Activated CD4-positive, alpha-beta T cell treated with anti-CD3 and anti-CD28 coated beads, Interleukin-2, amount 10 ng/mL, durations not matched to agents 7 days and 5 days (primary cell): ENCODE data around the gene FOLR3. TPM values are rescaled to one million over a fixed set of nuclear protein-coding genes. Genes with fewer than 3 reads are reported as not detected.
A peak's percentile ranks its signal among the peaks of the same experiment; 100 is the strongest.
"Not testable (repeated sequence)": the region's sequence is repeated elsewhere in the genome, so short reads cannot be mapped to it uniquely, and the experiment has no call there.

Source experiments
- CTCF ChIA-PET: fragments of 350-600 bp; sonication (Branson Sonifier 250); formaldehyde crosslinking; loops from one replicate; lab custom pipeline; 2021; ENCODE audit warnings: antibody characterized with exemption; lab: Charles Lee
- POLR2A ChIA-PET: fragments of 350-600 bp; sonication (Branson Sonifier 250); formaldehyde crosslinking; loops from one replicate; lab custom pipeline; 2021; ENCODE audit warnings: antibody characterized with exemption; lab: Charles Lee
- DNase-seq: peaks from one replicate; pipeline ENCODE4 v3.0.0-alpha.2; 2020
- H3K27ac Mint-ChIP-seq: one replicate; pipeline ENCODE4 v1.8.0; 2021; ENCODE audit warnings: mild to moderate bottlenecking, moderate library complexity, mixed read lengths
- H3K27me3 Mint-ChIP-seq: one replicate; pipeline ENCODE4 v1.8.0; 2021; ENCODE audit warnings: mixed read lengths
- H3K36me3 Mint-ChIP-seq: one replicate; pipeline ENCODE4 v1.8.0; 2021; ENCODE audit warnings: low read depth, mixed read lengths
- H3K4me1 Mint-ChIP-seq: one replicate; pipeline ENCODE4 v1.8.0; 2021; ENCODE audit warnings: mixed read lengths
- H3K4me3 Mint-ChIP-seq: one replicate; pipeline ENCODE4 v1.8.0; 2021; ENCODE audit warnings: mild to moderate bottlenecking, moderate library complexity, mixed read lengths
- H3K9me3 Mint-ChIP-seq: one replicate; pipeline ENCODE4 v1.8.0; 2021; ENCODE audit warnings: mixed read lengths
- total RNA-seq, 2 experiments: library from RNA; stranded (reverse); gene quantifications; one replicate each; pipeline ENCODE4 v1.2.3, GENCODE V29; 2021

Gene FOLR3
- total RNA-seq, result not detected

GRCh38 chr11:72135473-72135872, at the start of gene FOLR3:
Gene FOLR3, plus strand, starts transcription at chr11:72135725. Its CDS starts 228 bp downstream, at chr11:72135953.
- H3K4me3 Mint-ChIP-seq, H3K4me1 Mint-ChIP-seq, POLR2A ChIA-PET, DNase-seq, CTCF ChIA-PET, H3K9me3 Mint-ChIP-seq, H3K27ac Mint-ChIP-seq, H3K36me3 Mint-ChIP-seq: not testable (repeated sequence)
- peaks cover 16% of the 10 kb centered on the region for H3K27me3 Mint-ChIP-seq

- H3K27ac Mint-ChIP-seq, result no peak overlapping the region
- H3K27me3 Mint-ChIP-seq, result no peaks in the 10 kb centered on the region
- no peaks in the 10 kb centered on the region for H3K9me3 Mint-ChIP-seq
- ChIA-PET POLR2A (no interaction called here), CTCF (interaction anchor here (1.4 to 1.6 kb wide), 2 partner anchors 13 kb away, joined by 3 to 7 read pairs; no protein-coding TSS in a partner anchor)
- H3K4me1 Mint-ChIP-seq, result peaks cover 20% of the 10 kb centered on the region
- H3K4me3 Mint-ChIP-seq, result no peak overlapping the region
- H3K36me3 Mint-ChIP-seq, result peaks cover 13% of the 10 kb centered on the region
- no peak for DNase-seq
These were observed 47.3 kb upstream of the FOLR3 start for GRCh38 chr11:72088076-72088808.

GRCh38 chr11:72091292-72091691, 44.2 kb upstream of the FOLR3 start:
- H3K27ac Mint-ChIP-seq, result no peak overlapping the region
- H3K4me3 Mint-ChIP-seq, result no peak overlapping the region
- H3K4me1 Mint-ChIP-seq, result peaks cover 16% of the 10 kb centered on the region
- CTCF ChIA-PET, result interaction anchor here (0.6 to 2.8 kb wide), 20 partner anchors 8 to 277 kb away, joined by 3 to 27 read pairs (median 4); partner anchors contain the start of genes ANAPC15 and LAMTOR1
- POLR2A ChIA-PET, result no interaction called here
- H3K36me3 Mint-ChIP-seq, result peaks cover 13% of the 10 kb centered on the region
- DNase-seq, result peak; percentile 76
- H3K27me3 Mint-ChIP-seq, result no peaks in the 10 kb centered on the region
- H3K9me3 Mint-ChIP-seq, result no peaks in the 10 kb centered on the region

- no peak overlapping the region for H3K27ac Mint-ChIP-seq
- POLR2A ChIA-PET, result no interaction called here
- H3K9me3 Mint-ChIP-seq, result no peaks in the 10 kb centered on the region
- no peak for DNase-seq
- H3K4me1 Mint-ChIP-seq, result peaks cover 33% of the 10 kb centered on the region
- CTCF ChIA-PET, result interaction anchor here (0.6 to 1.5 kb wide), 4 partner anchors 12 to 693 kb away, joined by 3 to 7 read pairs (median 4); no protein-coding TSS in a partner anchor
- H3K27me3 Mint-ChIP-seq, result no peaks in the 10 kb centered on the region
- H3K4me3 Mint-ChIP-seq, result no peak overlapping the region
- peaks cover 48% of the 10 kb centered on the region for H3K36me3 Mint-ChIP-seq
These were observed 36.8 kb upstream of the FOLR3 start for GRCh38 chr11:72098741-72099140.

GRCh38 chr11:72100009-72100408, 35.5 kb upstream of the FOLR3 start:
- Mint-ChIP-seq H3K27me3 (no peaks in the 10 kb centered on the region), H3K27ac (peak overlapping the region; percentile 71), H3K9me3 (no peaks in the 10 kb centered on the region), H3K36me3 (peaks cover 52% of the 10 kb centered on the region), H3K4me1 (peaks cover 41% of the 10 kb centered on the region), H3K4me3 (no peak overlapping the region)
- CTCF ChIA-PET, result interaction anchor here (0.8 to 1.6 kb wide), 6 partner anchors 9 to 75 kb away, joined by 3 to 7 read pairs (median 4); no protein-coding TSS in a partner anchor
- DNase-seq, result no peak
- POLR2A ChIA-PET, result no interaction called here

- Mint-ChIP-seq H3K4me1 (peaks cover 41% of the 10 kb centered on the region), H3K4me3 (no peak overlapping the region), H3K27me3 (no peaks in the 10 kb centered on the region), H3K36me3 (peaks cover 52% of the 10 kb centered on the region), H3K9me3 (no peaks in the 10 kb centered on the region), H3K27ac (peak overlapping the region; percentile 71)
- ChIA-PET POLR2A (interaction anchor here (0.6 kb wide), 1 partner anchor 13 kb away, joined by 3 read pairs; no protein-coding TSS in a partner anchor), CTCF (interaction anchor here (0.8 to 2.6 kb wide), 11 partner anchors 9 to 76 kb away, joined by 3 to 17 read pairs (median 4); no protein-coding TSS in a partner anchor)
- DNase-seq, result no peak
These were observed 35.1 kb upstream of the FOLR3 start for GRCh38 chr11:72100462-72100861.

GRCh38 chr11:72102162-72102561, 33.4 kb upstream of the FOLR3 start:
- Mint-ChIP-seq H3K9me3 (no peaks in the 10 kb centered on the region), H3K4me3 (peak overlapping the region; percentile 86), H3K4me1 (peaks cover 41% of the 10 kb centered on the region), H3K27ac (peak overlapping the region; percentile 90), H3K36me3 (peaks cover 48% of the 10 kb centered on the region), H3K27me3 (no peaks in the 10 kb centered on the region)
- ChIA-PET CTCF (interaction anchor here (0.8 to 2.6 kb wide), 6 partner anchors 9 to 47 kb away, joined by 3 to 17 read pairs (median 4); partner anchors contain the start of gene ANAPC15), POLR2A (no interaction called here)
- DNase-seq, result no peak

- no peaks in the 10 kb centered on the region for H3K9me3 Mint-ChIP-seq
- peaks cover 45% of the 10 kb centered on the region for H3K36me3 Mint-ChIP-seq
- CTCF ChIA-PET, result interaction anchor here (1.4 to 2.6 kb wide), 5 partner anchors 9 to 26 kb away, joined by 4 to 17 read pairs (median 5); partner anchors contain the start of gene ANAPC15
- H3K4me3 Mint-ChIP-seq, result peak overlapping the region; percentile 86
- H3K4me1 Mint-ChIP-seq, result peaks cover 41% of the 10 kb centered on the region
- H3K27ac Mint-ChIP-seq, result peak overlapping the region; percentile 90
- no peak for DNase-seq
- no peaks in the 10 kb centered on the region for H3K27me3 Mint-ChIP-seq
- POLR2A ChIA-PET, result no interaction called here
These were observed 32.9 kb upstream of the FOLR3 start for GRCh38 chr11:72102631-72102945.

GRCh38 chr11:72102946-72103753, 32.4 kb upstream of the FOLR3 start, which contains the start of gene LAMTOR1:
Gene LAMTOR1, minus strand, starts transcription at chr11:72103297. Its CDS starts 73 bp downstream, at chr11:72103224.
- Mint-ChIP-seq H3K27ac (peak within 1 kb of the TSS; percentile 90), H3K36me3 (peaks cover 39% of the 10 kb centered on the region), H3K4me3 (peak within 1 kb of the TSS; percentile 86), H3K4me1 (peaks cover 40% of the 10 kb centered on the region), H3K27me3 (no peaks in the 10 kb centered on the region), H3K9me3 (no peaks in the 10 kb centered on the region)
- DNase-seq, result peak; percentile 99
- POLR2A ChIA-PET, result no interaction called here
- CTCF ChIA-PET, result interaction anchor here (1.4 to 2.6 kb wide), 3 partner anchors 8 to 12 kb away, joined by 4 to 17 read pairs (median 4); partner anchors contain the start of gene ANAPC15

- ChIA-PET POLR2A (no interaction called here), CTCF (no interaction called here)
- no peaks in the 10 kb centered on the region for H3K27me3 Mint-ChIP-seq
These were observed 31.8 kb upstream of the FOLR3 start for GRCh38 chr11:72103754-72104167.

GRCh38 chr11:72105888-72106287, 29.6 kb upstream of the FOLR3 start, which contains the start of gene TOMT:
Gene TOMT, plus strand, starts transcription at chr11:72105924. Its CDS starts 28 bp downstream, at chr11:72105952.
- peaks cover 35% of the 10 kb centered on the region for H3K4me1 Mint-ChIP-seq
- no peak within 1 kb of the TSS for H3K4me3 Mint-ChIP-seq
- DNase-seq, result no peak
- ChIA-PET POLR2A (no interaction called here), CTCF (interaction anchor here (0.7 to 1.2 kb wide), 3 partner anchors 9 to 328 kb away, joined by 3 to 5 read pairs (median 4); partner anchors contain the start of gene CLPB)
- no peaks in the 10 kb centered on the region for H3K27me3 Mint-ChIP-seq
- H3K36me3 Mint-ChIP-seq, result peaks cover 32% of the 10 kb centered on the region
- H3K27ac Mint-ChIP-seq, result no peak within 1 kb of the TSS
- H3K9me3 Mint-ChIP-seq, result no peaks in the 10 kb centered on the region

More at GRCh38 chr11:72103754-72104167, 31.8 kb upstream of the FOLR3 start:
- DNase-seq, result no peak
- Mint-ChIP-seq H3K36me3 (peaks cover 34% of the 10 kb centered on the region), H3K4me3 (peak overlapping the region; percentile 86), H3K9me3 (no peaks in the 10 kb centered on the region), H3K27ac (peak overlapping the region; percentile 90), H3K4me1 (peaks cover 40% of the 10 kb centered on the region)
